DND-41 (cell line): ENCODE results near the gene APC.

Experiments
- CTCF ChIP-seq: IDR thresholded peaks from 2 replicates; pipeline ENCODE4 v1.5.1; 2012; ENCODE audit warnings: borderline replicate concordance, low read length, moderate library complexity, mild to moderate bottlenecking; ENCODE audit not compliant: poor library complexity, severe bottlenecking; ENCODE audit errors: extremely low read depth
- EZH2 ChIP-seq: IDR thresholded peaks from 3 replicates; pipeline ENCODE4 v1.6.1; 2012; ENCODE audit warnings: borderline replicate concordance, low read depth, mild to moderate bottlenecking, moderate library complexity, low read length, inconsistent platforms; ENCODE audit not compliant: severe bottlenecking

DNA sequence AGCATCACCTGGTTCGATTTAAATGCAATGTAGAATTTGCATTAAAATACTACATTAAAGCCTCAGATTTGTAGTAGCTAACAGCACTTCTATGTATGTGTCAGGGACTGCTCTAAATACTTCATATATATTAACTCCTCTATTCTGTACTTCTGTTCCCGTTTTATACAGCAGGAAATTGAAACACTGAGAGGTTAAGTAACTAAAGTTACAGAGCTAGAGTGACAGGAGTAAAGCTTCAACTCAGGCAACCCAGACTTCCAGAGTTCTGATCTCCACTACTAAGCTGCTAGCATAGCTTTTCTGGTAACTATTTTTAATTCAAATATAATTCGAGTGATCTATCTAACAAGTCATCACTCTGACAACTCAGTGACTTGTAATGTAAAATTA lies 619 bp upstream of the APC start:
- TF ChIP-seq CTCF (no peak), EZH2 (no peak)
